Measurements from ENCODE around the gene PSMD6.

PSMD6 gene

GRCh38 chr3:64023187-64023860 is at the start of gene PSMD6:
Gene PSMD6 (minus strand): TSS chr3:64023494. CDS start chr3:64023419, 75 bp downstream.
- peak; percentile 97 for DNase-seq (ENCODE audit: low spot score)

GRCh38 chr3:64072126-64072525 is 48.8 kb upstream of the PSMD6 start:
- DNase-seq (ENCODE audit: low spot score) = no peak

GRCh38 chr3:64070704-64071103 is 47.4 kb upstream of the PSMD6 start:
- DNase-seq (ENCODE audit: low spot score) = no peak

GRCh38 chr3:64067506-64068346 is 44.4 kb upstream of the PSMD6 start:
- DNase-seq (ENCODE audit: low spot score) = peak; percentile 22

- no peak for DNase-seq (ENCODE audit: low spot score)
Measured at GRCh38 chr3:64064804-64065203, 41.5 kb upstream of the PSMD6 start.

- no peak for DNase-seq (ENCODE audit: low spot score)
Measured at GRCh38 chr3:64063983-64064438, 40.7 kb upstream of the PSMD6 start.

- DNase-seq (ENCODE audit: low spot score) = no peak
Measured at GRCh38 chr3:64063207-64063982, 40.1 kb upstream of the PSMD6 start.

- DNase-seq (ENCODE audit: low spot score) = no peak
Measured at GRCh38 chr3:64061628-64062027, 38.3 kb upstream of the PSMD6 start.

- DNase-seq (ENCODE audit: low spot score) = no peak
Measured at GRCh38 chr3:64059484-64060175, 36.3 kb upstream of the PSMD6 start.

- no peak for DNase-seq (ENCODE audit: low spot score)
Measured at GRCh38 chr3:64058566-64058965, 35.3 kb upstream of the PSMD6 start.

- DNase-seq (ENCODE audit: low spot score) = no peak
Measured at GRCh38 chr3:64057231-64057630, 33.9 kb upstream of the PSMD6 start.

- no peak for DNase-seq (ENCODE audit: low spot score)
Measured at GRCh38 chr3:64056606-64057180, 33.4 kb upstream of the PSMD6 start.

- DNase-seq (ENCODE audit: low spot score) = no peak
Measured at GRCh38 chr3:64055076-64055475, 31.8 kb upstream of the PSMD6 start.

- DNase-seq (ENCODE audit: low spot score) = peak; percentile 21
Measured at GRCh38 chr3:64054488-64054887, 31.2 kb upstream of the PSMD6 start.

GRCh38 chr3:64053581-64053980 is 30.3 kb upstream of the PSMD6 start:
- DNase-seq (ENCODE audit: low spot score) = no peak

- DNase-seq (ENCODE audit: low spot score) = no peak
Measured at GRCh38 chr3:64053117-64053516, 29.8 kb upstream of the PSMD6 start.

- DNase-seq (ENCODE audit: low spot score) = no peak
Measured at GRCh38 chr3:64049832-64050231, 26.5 kb upstream of the PSMD6 start.

- DNase-seq (ENCODE audit: low spot score) = no peak
Measured at GRCh38 chr3:64049136-64049535, 25.8 kb upstream of the PSMD6 start.

- DNase-seq (ENCODE audit: low spot score) = peak; percentile 59
Measured at GRCh38 chr3:64048631-64049061, 25.4 kb upstream of the PSMD6 start.

- DNase-seq (ENCODE audit: low spot score) = no peak
Measured at GRCh38 chr3:64047787-64048186, 24.5 kb upstream of the PSMD6 start.

GRCh38 chr3:64046996-64047594 is 23.8 kb upstream of the PSMD6 start:
- DNase-seq (ENCODE audit: low spot score) = no peak
